NCI-H82 treated with DMSO at 0.1 percent for 48 hours (cell line): Measurements from ENCODE around the gene MCRIP1.
"Not testable (repeated sequence)": the region's sequence is repeated elsewhere in the genome, so short reads cannot be mapped to it uniquely, and the experiment has no call there.

Experiments
- DNase-seq: peaks from one replicate; lab custom pipeline; 2025; ENCODE audit not compliant: unreplicated experiment; lab: John Stamatoyannopoulos, UW

Gene MCRIP1

GRCh38 chr17:81841866-81842265 is 8.8 kb upstream of the MCRIP1 start:
- no peak for DNase-seq

- DNase-seq, result no peak
Observed at GRCh38 chr17:81840826-81841778, 8.0 kb upstream of the MCRIP1 start.

- not testable (repeated sequence) for DNase-seq
Observed at GRCh38 chr17:81840059-81840458, 7.0 kb upstream of the MCRIP1 start.

GRCh38 chr17:81839301-81839700 is 6.2 kb upstream of the MCRIP1 start:
- no peak for DNase-seq

- no peak for DNase-seq
Observed at GRCh38 chr17:81838753-81839255, 5.7 kb upstream of the MCRIP1 start.

- DNase-seq, result no peak
Observed at GRCh38 chr17:81837641-81838040, 4.5 kb upstream of the MCRIP1 start.

- no peak for DNase-seq
Observed at GRCh38 chr17:81834831-81835267, 1.8 kb upstream of the MCRIP1 start, which contains the start of gene PPP1R27. TSS of gene PPP1R27 (minus strand) at chr17:81835050. CDS start at chr17:81834953, 97 bp downstream.

- no peak for DNase-seq
Observed at GRCh38 chr17:81833921-81834830, 1.1 kb upstream of the MCRIP1 start.

- DNase-seq, result no peak
Observed at GRCh38 chr17:81832608-81833159, 407 bp downstream of the MCRIP1 start.

GRCh38 chr17:81831957-81832607 is 1.0 kb downstream of the MCRIP1 start:
- no peak for DNase-seq

GRCh38 chr17:81831563-81831956 is 1.5 kb downstream of the MCRIP1 start:
- DNase-seq, result no peak

GRCh38 chr17:81829858-81830257 is 3.2 kb downstream of the MCRIP1 start:
- no peak for DNase-seq

- no peak for DNase-seq
Observed at GRCh38 chr17:81828656-81829055, 4.4 kb downstream of the MCRIP1 start.

- no peak for DNase-seq
Observed at GRCh38 chr17:81825841-81826466, 7.1 kb downstream of the MCRIP1 start.

GRCh38 chr17:81824595-81824994 is 8.5 kb downstream of the MCRIP1 start:
- no peak for DNase-seq

GRCh38 chr17:81823820-81824550 is 9.1 kb downstream of the MCRIP1 start:
- no peak for DNase-seq

GRCh38 chr17:81822996-81823819 is 9.9 kb downstream of the MCRIP1 start:
- DNase-seq, result no peak

- DNase-seq, result no peak
Observed at GRCh38 chr17:81822312-81822637, 10.8 kb downstream of the MCRIP1 start.
